ENCODE data around the gene PIAS1.
"Not testable (repeated sequence)": the region's sequence is repeated elsewhere in the genome, so short reads cannot be mapped to it uniquely, and the experiment has no call there.

The PIAS1 gene

DNA sequence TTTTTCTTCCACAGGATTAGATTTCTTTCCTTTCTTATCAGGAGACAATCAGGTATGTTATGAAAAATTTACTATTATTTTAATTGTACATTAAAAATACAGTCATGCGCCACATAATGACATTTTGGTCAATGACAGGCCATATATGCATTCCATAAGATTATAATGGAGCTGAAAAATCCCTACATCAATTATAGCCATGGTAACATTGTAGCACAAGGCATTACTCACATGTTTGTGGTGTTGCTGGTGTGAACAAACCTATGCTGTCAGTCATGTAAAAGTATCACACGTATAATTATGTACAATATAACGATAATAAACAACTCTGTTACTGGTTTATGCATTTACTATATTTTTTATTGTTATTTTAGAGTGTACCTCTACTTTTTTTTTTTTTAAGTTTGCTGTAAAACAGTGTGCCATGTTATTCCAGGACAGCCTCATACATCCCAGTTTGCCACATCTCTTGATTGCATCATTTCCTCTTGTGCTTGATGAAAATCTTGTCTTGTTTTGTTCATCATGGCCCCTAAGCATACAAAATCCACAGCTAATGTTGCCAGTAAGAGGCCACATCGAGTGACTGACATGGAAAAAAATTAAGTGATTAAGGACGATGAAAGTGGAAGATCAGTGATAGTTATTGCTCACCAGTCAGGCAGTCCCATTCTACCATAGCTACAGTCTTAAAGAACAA, 129.7 kb downstream of the PIAS1 start:
- DNase-seq (ENCODE audit: low read depth in 2 of 2), result no peak

- DNase-seq (ENCODE audit: low read depth in 2 of 2), result no peak
Observed at GRCh38 chr15:68184616-68185480, 130.7 kb downstream of the PIAS1 start.

- no peak for DNase-seq (ENCODE audit: low read depth in 2 of 2)
Observed at GRCh38 chr15:68186671-68187397, 132.7 kb downstream of the PIAS1 start.

GRCh38 chr15:68187559-68187958, 133.4 kb downstream of the PIAS1 start:
- DNase-seq (ENCODE audit: low read depth in 2 of 2), result no peak

- no peak for DNase-seq (ENCODE audit: low read depth in 2 of 2)
Observed at GRCh38 chr15:68188647-68189046, 134.5 kb downstream of the PIAS1 start.

DNA sequence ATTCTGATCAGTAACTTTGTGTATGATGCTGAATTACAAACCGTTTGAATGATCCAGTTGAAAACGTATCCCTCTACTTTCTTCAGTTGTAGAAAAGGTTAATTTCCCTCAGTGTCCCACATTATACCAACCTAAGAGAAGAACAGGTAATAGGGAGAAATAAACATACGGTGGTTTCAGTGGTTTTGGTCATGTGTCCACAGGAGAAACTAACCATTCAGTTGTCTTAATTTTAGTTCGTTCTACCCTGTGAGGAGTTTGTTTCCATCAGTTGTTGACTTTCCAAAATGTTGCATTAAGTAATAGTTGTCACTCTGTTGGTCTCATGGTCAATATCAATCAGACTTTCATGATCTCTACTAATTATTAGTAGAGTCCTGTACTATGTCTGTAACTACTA, 135.9 kb downstream of the PIAS1 start:
- DNase-seq (ENCODE audit: low read depth in 2 of 2), result no peak

GRCh38 chr15:68191555-68191954, 137.4 kb downstream of the PIAS1 start:
- DNase-seq (ENCODE audit: low read depth in 2 of 2), result no peak

DNA sequence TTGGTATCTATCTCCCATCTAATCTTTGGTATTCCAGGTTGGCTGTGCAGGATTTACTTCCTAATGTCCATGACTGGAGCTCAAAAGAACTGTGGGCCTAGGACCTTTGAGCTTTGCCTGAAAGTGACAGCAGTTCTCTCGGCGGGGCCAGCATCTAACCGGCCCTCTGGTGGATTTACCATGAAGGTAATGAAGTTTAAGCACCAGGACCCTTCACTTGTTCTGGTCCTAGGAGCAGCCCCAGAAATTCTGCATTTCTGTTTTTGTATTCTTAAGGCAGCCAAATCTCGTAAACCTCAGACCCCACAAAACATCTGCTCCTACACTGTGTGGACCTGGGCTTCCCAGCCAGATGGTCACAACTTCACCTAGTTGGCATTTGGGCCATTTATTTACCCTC, 138.0 kb downstream of the PIAS1 start:
- DNase-seq (ENCODE audit: low read depth in 2 of 2), result no peak

DNA sequence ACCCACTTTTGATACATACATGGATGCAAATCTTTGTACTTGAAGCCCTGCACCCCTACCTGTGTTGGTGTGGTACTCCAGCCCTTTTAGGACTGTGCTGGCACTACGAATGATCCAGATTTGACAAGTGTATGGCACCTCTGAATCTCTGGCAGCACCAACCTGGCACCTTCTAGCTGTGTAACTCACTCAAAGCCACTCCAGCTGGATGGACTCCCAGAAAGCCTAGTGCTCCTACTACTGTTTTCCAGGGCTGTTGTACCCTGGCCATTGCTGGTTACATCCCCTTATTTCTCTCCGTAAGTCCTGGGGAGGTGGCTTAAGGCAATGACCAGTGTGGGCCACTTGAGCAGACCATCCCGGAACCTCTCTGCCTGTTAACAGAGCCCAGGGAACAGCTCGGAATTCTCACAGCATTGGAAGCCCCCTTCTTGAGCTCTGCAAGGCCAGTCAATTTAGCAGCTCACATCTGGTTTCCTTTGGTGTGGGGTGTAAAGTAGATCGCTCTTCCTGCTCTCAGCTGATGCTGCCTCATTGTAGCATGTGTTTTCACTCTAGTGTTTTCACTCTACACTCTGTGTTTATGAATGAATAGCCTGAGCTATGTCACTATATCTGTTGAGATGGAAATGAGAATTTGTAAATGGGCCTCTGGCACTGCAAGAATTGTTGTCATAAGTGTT, 138.8 kb downstream of the PIAS1 start:
- no peak for DNase-seq (ENCODE audit: low read depth in 2 of 2)

DNA sequence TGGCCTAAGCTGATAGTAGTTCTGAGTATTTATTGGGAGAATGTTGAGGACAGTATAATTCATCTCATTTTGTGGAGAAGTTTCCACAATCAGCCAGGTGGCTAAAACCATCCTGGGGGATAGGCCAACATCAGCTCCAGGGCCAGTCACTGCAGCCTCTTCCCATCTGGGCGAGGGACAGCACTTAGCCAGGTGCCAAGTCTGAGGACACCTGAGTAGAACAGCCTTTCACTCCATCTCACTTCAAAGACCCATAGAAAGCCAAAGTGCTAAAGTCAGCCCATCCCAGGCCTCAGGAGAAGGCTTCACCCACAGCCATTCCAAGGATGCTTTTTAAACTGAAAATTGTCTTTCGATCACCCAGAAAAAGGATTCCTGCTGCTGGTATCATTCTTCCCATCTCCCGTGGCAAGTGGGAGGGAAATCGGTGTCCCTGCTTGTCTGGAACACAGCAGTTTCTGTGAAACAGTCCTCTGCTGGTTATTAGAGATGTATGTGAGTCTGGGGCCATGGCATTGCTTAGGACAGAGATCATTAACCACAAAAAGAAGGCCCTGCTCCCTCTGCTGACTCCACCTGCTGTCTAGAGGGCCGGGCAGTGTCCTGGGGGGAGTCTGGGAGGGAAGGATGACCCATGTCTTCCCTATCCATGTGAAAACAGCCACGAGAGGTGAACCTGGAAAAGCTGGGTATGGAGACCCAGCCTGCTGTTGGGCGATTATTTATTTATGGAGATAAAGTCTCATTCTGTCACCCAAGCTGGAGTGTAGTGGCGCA, 141.4 kb downstream of the PIAS1 start:
- no peak for DNase-seq (ENCODE audit: low read depth in 2 of 2)

DNA sequence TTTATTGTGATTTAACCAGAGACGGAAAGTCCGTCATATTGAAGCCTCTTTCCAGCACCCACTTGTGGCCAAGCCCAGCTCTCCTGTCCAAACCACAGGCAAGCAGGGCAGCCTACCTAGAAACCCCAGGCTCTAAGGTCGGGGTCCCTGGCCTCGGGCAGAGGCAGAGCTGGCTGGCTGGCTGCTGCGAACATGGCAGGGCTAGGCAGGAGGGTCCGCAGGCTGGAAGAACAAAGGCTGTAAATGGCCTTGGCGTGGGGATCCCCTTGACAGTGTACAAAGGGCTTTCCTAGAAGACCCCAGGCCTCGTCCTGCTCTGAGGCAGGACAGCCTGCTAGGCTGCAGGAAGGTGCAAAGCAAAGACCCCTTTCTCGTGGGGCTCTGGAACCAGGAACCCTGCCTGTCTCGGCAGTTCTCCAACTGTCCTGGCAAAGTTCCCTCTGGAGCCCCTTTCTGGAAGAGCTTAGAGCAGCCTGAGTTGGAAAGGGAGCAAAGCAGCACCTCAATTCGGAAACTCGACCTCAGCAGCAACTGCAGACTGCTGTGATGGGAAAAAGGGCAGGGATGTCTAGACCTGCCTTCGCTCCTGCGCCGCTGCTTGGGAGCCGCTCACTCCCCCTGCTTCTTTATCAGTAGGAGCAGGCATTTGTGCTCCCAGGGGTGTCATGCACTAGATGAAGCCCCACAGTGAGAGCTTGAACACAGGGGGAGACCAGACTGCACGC, 142.5 kb downstream of the PIAS1 start:
- no peak for DNase-seq (ENCODE audit: low read depth in 2 of 2)

DNA sequence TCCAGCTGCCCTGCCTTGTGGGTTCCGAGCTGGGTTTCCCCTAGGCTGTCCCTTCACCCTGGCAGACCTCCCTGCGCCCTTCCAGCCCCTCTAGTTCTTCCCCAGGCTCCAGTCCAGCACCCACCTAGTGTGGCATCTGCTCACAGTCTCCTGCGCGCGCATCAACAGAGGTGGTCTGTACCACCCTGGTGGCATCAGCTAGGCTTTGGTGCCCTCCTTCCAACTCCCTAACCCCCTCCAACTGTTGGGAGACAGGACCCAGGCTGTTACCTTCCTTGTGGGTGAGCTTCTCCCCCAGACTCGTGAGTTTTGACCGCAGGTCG, 143.0 kb downstream of the PIAS1 start:
- DNase-seq (ENCODE audit: low read depth in 2 of 2), result no peak

DNA sequence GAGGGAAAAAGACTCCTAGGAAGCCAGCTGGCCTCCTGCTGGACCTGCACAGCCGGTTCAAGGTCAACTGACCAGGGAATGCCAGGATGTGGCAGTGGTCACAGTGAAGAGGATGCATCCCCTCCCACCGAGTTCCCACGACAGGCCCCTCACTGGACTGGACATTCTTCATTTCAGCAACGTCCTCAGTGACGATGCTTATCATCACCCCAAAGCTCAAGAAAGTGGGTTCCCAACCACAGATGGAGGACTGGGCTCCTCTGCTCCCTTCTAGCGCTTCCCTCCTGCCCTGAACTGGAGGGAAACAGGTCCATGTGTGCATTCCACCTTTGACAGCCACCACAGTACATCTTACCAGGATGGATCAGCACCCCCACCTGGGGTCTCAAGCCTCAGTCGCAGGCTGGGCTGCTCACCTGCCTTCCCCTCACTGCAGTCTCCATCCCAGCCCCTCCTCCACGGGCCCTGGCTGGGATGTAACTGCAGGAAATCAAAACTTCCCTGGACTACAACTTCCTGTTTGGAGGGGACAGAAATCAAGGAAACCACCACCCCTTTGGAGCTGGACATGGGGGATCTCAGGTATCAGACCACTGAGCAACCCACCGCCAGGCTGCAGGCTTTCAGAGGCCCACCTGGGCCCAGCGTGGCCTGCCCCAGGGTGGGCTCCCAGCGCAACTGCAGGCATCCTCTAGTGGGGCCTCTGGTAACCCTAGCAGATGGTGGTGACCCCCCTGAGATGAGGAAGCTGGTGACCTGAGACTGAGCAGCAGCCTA, 143.7 kb downstream of the PIAS1 start:
- no peak for DNase-seq (ENCODE audit: low read depth in 2 of 2)

DNA sequence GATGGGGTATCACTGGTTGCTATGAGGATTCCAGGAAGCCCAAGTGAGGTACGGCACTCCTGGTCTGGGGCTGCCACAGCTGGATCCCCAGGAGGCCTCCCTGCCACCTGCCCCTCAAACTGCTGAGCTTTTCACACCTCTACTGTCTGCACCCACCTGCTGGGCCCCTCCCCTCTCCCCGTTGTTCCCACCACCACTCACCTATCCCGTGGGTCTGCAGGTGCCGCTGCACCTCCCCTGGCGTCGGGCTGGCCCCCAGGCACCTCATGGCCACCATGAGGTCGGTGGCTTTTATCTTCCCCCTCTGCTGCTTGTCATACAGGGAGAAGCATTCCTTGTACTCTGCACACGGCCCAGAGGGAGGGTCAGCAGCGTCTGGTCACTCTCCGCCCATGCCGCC, 145.2 kb downstream of the PIAS1 start:
- no peak for DNase-seq (ENCODE audit: low read depth in 2 of 2)

- no peak for DNase-seq (ENCODE audit: low read depth in 2 of 2)
Observed at GRCh38 chr15:68200016-68200861, 146.1 kb downstream of the PIAS1 start.

DNA sequence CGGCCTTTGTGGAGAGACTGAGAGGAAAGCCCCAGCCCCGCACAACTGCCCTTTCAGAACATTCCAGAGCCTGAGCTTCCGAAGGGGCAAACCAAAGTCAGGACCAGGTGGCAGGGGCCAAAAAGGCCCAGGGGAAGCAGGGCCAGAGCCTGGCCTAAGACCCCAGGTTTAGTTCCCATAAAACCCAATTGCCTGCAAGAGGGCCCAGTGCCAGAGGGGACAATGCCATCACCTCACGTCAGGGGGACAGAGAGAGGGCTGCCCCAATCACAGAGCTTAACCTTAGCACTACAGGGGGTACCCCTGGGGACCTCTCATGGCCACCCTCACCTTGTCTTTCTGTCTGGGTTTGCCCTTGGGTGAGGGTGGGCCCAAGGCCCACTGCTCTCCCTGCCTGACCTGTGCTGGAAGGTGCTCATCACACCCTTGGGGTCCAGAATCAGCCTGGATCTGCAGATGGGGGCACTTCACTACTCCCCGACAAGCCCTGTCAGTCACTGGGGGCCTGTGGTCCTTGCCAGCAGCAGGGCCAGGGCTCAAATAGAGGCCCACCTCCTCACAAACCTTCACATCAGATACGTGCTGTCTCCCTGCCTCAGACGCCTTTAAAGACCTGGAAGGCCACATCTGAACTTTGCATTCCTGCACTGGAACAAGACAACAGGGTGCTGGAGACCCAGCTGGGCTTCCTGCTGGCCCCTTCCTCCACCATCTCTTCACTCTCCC, 147.2 kb downstream of the PIAS1 start:
- no peak for DNase-seq (ENCODE audit: low read depth in 2 of 2)

DNA sequence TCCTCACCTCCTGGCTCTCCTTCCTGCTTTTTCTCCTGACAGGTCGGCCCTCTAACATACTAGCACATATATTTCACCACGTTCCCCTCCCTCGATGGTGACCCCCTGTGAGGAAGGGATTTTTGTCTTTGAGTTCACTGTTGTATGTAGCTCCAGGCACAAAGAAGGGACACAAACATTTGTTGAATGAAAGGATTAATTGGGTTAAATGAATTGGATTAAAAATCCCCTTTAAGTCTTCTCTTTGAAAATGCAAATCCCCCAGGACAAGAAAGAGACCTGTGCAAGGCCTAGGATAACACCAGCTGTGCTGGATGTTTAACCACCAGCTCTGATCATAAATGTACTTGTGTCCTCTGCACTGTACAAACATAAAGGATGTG, 147.8 kb downstream of the PIAS1 start:
- DNase-seq (ENCODE audit: low read depth in 2 of 2), result no peak

DNA sequence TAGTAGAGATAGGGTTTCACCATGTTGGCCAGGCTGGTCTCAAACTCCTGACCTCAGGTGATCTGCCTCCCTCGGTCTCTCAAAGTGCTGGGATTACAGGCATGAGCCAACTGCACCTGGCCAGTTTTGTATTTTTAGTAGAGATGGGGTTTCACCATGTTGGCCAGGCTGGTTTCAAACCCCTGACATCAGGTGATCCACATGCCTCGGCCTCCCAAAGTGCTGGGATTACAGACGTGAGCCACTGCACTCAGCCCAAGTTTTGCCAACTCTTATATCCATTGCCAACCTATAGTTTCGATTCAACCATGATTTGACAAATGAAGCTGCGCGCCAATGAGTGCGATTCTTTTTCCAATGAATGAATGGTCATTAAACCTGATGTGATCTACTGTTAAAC, 148.9 kb downstream of the PIAS1 start:
- DNase-seq (ENCODE audit: low read depth in 2 of 2), result not testable (repeated sequence)
